Transverse colon (tissue), 4 donors: ENCODE measurements around the gene ETNK2.

ENCODE experiments used
- EP300 ChIP-seq: sonication (generic); formaldehyde crosslinking; IDR thresholded peaks from one replicate; pipeline ENCODE4 v1.6.1; 2017; ENCODE audit warnings: antibody characterized with exemption, low read depth
- POLR2A ChIP-seq: fragments of 450-650 bp; IDR thresholded peaks from one replicate; pipeline ENCODE4 v1.6.1; 2016; ENCODE audit warnings: antibody characterized with exemption, mild to moderate bottlenecking, moderate library complexity
- POLR2AphosphoS5 ChIP-seq, 3 donors: sonication (generic); formaldehyde crosslinking; IDR thresholded peaks; one replicate each; pipeline ENCODE4 v1.6.1; 2016; ENCODE audit warnings: antibody characterized with exemption in 3 of 3
- TF ChIP-seq, protein P1 (sequence below), 5 experiments: fragments of 200-600 bp in 3 of 5; fragments of 450-650 bp in 2 of 5; sonication (generic) in 3 of 5; IDR thresholded peaks; 1 replicate in 2 of 5; 2 replicates in 3 of 5; pipeline ENCODE4 v1.5.1; 2016 to 2017; ENCODE audit warnings: antibody characterized with exemption in 5 of 5, inconsistent platforms in 3 of 5, mild to moderate bottlenecking in 2 of 5, moderate library complexity in 1 of 5

DNA sequence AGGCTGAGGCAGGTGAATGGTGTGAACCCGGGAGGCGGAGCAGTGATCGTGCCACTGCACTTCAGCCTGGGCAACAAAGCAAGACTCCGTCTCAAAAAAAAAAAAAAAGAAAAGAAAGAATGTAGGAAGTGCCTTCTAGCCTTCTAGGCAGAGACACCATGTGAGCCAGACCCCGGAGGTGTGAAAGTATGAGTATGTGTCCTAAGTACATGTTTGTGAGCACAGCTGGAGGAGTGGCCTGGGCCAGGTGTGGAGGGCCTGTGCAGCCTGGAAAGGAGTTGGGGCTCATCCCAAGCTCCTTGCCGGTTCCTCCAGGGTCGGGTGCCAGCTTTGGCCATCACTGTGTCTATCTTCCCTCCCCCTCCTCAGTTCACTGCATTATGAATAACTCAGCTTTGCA is 66.0 kb downstream of the ETNK2 start:
- TF ChIP-seq, protein P1, sequence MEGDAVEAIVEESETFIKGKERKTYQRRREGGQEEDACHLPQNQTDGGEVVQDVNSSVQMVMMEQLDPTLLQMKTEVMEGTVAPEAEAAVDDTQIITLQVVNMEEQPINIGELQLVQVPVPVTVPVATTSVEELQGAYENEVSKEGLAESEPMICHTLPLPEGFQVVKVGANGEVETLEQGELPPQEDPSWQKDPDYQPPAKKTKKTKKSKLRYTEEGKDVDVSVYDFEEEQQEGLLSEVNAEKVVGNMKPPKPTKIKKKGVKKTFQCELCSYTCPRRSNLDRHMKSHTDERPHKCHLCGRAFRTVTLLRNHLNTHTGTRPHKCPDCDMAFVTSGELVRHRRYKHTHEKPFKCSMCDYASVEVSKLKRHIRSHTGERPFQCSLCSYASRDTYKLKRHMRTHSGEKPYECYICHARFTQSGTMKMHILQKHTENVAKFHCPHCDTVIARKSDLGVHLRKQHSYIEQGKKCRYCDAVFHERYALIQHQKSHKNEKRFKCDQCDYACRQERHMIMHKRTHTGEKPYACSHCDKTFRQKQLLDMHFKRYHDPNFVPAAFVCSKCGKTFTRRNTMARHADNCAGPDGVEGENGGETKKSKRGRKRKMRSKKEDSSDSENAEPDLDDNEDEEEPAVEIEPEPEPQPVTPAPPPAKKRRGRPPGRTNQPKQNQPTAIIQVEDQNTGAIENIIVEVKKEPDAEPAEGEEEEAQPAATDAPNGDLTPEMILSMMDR (IDR thresholded peaks at IDR 0.05), result no peak
- no peak for TF ChIP-seq POLR2A
- no peak for TF ChIP-seq EP300
- TF ChIP-seq POLR2AphosphoS5 (IDR thresholded peaks at IDR 0.05), result no peak
